SK-N-SH treated with all-trans-retinoic acid at 6 μM for 48 hours (cell line): ENCODE data around the gene DNAJC1.

Experiments
- ATAC-seq: fragments of 200-7000 bp; cut with Tn5 transposase; 3 replicates; pipeline ENCODE4 v1.9.1; 2020; ENCODE audit warnings: mild to moderate bottlenecking, moderate library complexity
- CREB5 ChIP-seq: fragments of 250-450 bp; sonication (Bioruptor Pico); IDR thresholded peaks from 2 replicates; pipeline ENCODE4 v1.5.1; 2020; ENCODE audit warnings: low read depth, mild to moderate bottlenecking, moderate library complexity
- CSDC2 ChIP-seq: fragments of 250-450 bp; sonication (Bioruptor Pico); IDR thresholded peaks from 2 replicates; pipeline ENCODE4 v1.5.0; 2020; ENCODE audit warnings: mild to moderate bottlenecking, moderate library complexity
- CSRNP3 ChIP-seq: fragments of 250-450 bp; sonication (Bioruptor Pico); IDR thresholded peaks from 2 replicates; pipeline ENCODE4 v1.5.1; 2021; ENCODE audit warnings: mild to moderate bottlenecking, moderate library complexity
- ESRRG ChIP-seq: fragments of 250-450 bp; sonication (Bioruptor Pico); IDR thresholded peaks from 2 replicates; pipeline ENCODE4 v1.6.1; 2021; ENCODE audit warnings: mild to moderate bottlenecking
- ISL1 ChIP-seq: fragments of 250-450 bp; sonication (Bioruptor Pico); IDR thresholded peaks from 2 replicates; pipeline ENCODE4 v2.1.2; 2022; ENCODE audit warnings: mild to moderate bottlenecking, moderate library complexity
- OSR1 ChIP-seq: fragments of 250-450 bp; sonication (Bioruptor Pico); IDR thresholded peaks from 2 replicates; pipeline ENCODE4 v1.8.0; 2022; ENCODE audit warnings: moderate library complexity, mild to moderate bottlenecking, inconsistent platforms
- PATZ1 ChIP-seq: fragments of 250-450 bp; sonication (Bioruptor Pico); IDR thresholded peaks from 2 replicates; pipeline ENCODE4 v1.8.0; 2020; ENCODE audit warnings: mild to moderate bottlenecking, moderate library complexity, borderline replicate concordance
- POU6F1 ChIP-seq: fragments of 250-450 bp; sonication (Bioruptor Pico); IDR thresholded peaks from 2 replicates; pipeline ENCODE4 v1.8.0; 2021; ENCODE audit warnings: low read depth, mild to moderate bottlenecking, moderate library complexity, borderline replicate concordance
- PPARA ChIP-seq: fragments of 250-450 bp; sonication (Bioruptor Pico); IDR thresholded peaks from 2 replicates; pipeline ENCODE4 v1.5.0; 2020; ENCODE audit warnings: mild to moderate bottlenecking, borderline replicate concordance
- RARB ChIP-seq: fragments of 250-450 bp; sonication (Bioruptor Pico); IDR thresholded peaks from 2 replicates; pipeline ENCODE4 v1.8.0; 2021; ENCODE audit warnings: mild to moderate bottlenecking, moderate library complexity
- SNAI2 ChIP-seq: fragments of 250-450 bp; sonication (Bioruptor Pico); IDR thresholded peaks from 2 replicates; pipeline ENCODE4 v1.5.0; 2020; ENCODE audit warnings: mild to moderate bottlenecking, moderate library complexity
- TCF4 ChIP-seq: fragments of 250-450 bp; sonication (Bioruptor Pico); IDR thresholded peaks from 2 replicates; pipeline ENCODE4 v1.8.0; 2021; ENCODE audit warnings: mild to moderate bottlenecking, moderate library complexity, borderline replicate concordance
- TOX ChIP-seq: fragments of 250-450 bp; sonication (Bioruptor Pico); IDR thresholded peaks from 2 replicates; pipeline ENCODE4 v1.8.0; 2021; ENCODE audit warnings: mild to moderate bottlenecking, moderate library complexity, borderline replicate concordance
- TSHZ2 ChIP-seq: fragments of 250-450 bp; sonication (Bioruptor Pico); IDR thresholded peaks from 2 replicates; pipeline ENCODE4 v1.5.0; 2020; ENCODE audit warnings: mild to moderate bottlenecking, moderate library complexity
- ZC3H10 ChIP-seq: fragments of 250-450 bp; sonication (Bioruptor Pico); IDR thresholded peaks from 2 replicates; pipeline ENCODE4 v1.5.1; 2021; ENCODE audit warnings: mild to moderate bottlenecking, moderate library complexity
- ZFP3 ChIP-seq: fragments of 250-450 bp; sonication (Bioruptor Pico); IDR thresholded peaks from 2 replicates; pipeline ENCODE4 v1.5.0; 2020; ENCODE audit warnings: mild to moderate bottlenecking, moderate library complexity
- ZFP30 ChIP-seq: fragments of 450-650 bp; formaldehyde crosslinking; IDR thresholded peaks from 2 replicates; pipeline ENCODE4 v1.5.0; 2022; ENCODE audit warnings: mild to moderate bottlenecking, moderate library complexity
- ZNF565 ChIP-seq: fragments of 450-650 bp; formaldehyde crosslinking; conservative IDR thresholded peaks from 2 replicates; pipeline ENCODE4 v1.5.0; 2020; ENCODE audit warnings: low read depth, mild to moderate bottlenecking, moderate library complexity
- ZNF70 ChIP-seq: fragments of 450-650 bp; formaldehyde crosslinking; IDR thresholded peaks from 2 replicates; pipeline ENCODE4 v1.5.0; 2020; ENCODE audit warnings: mild to moderate bottlenecking, moderate library complexity

DNAJC1 gene

GRCh38 chr10:21934307-21934706, 69.2 kb downstream of the DNAJC1 start:
- no peak for ATAC-seq
- TF ChIP-seq SNAI2 (CRISPR knock-in tag) (no peak), ZFP30 (CRISPR knock-in tag) (no peak), ISL1 (CRISPR knock-in tag) (no peak), ESRRG (no peak), TSHZ2 (no peak), RARB (CRISPR knock-in tag) (no peak), CREB5 (no peak), OSR1 (no peak), CSDC2 (CRISPR knock-in tag) (no peak), ZNF70 (CRISPR knock-in tag) (no peak)

- TF ChIP-seq ISL1 (CRISPR knock-in tag), result 0 out of 2 replicates have a peak, but pooled peaks have one; percentile 34
- TF ChIP-seq SNAI2 (CRISPR knock-in tag), result no peak
- ATAC-seq, result no peak
Measured at GRCh38 chr10:21929070-21929469, 74.5 kb downstream of the DNAJC1 start.

- ATAC-seq, result peak; percentile 79
- TF ChIP-seq TOX (CRISPR knock-in tag) (no peak), ESRRG (no peak), CREB5 (no peak), CSRNP3 (CRISPR knock-in tag) (no peak), TSHZ2 (no peak), OSR1 (no peak), ZC3H10 (CRISPR knock-in tag) (no peak), ZFP30 (CRISPR knock-in tag) (no peak), SNAI2 (CRISPR knock-in tag) (no peak), ZFP3 (CRISPR knock-in tag) (no peak), TCF4 (CRISPR knock-in tag) (no peak), PPARA (CRISPR knock-in tag) (no peak), ISL1 (CRISPR knock-in tag) (no peak), PATZ1 (no peak), ZNF565 (no peak), POU6F1 (no peak), ZNF70 (CRISPR knock-in tag) (no peak)
Measured at GRCh38 chr10:21927631-21928353, 75.7 kb downstream of the DNAJC1 start.
